Neutrophil (primary cell): ENCODE data around the gene SORBS1.

ENCODE experiments used
- H3K27ac ChIP-seq: fragments of 200-600 bp; sonication (generic); 2 replicates; pipeline ENCODE4 v1.5.1; 2016; ENCODE audit warnings: mild to moderate bottlenecking, moderate library complexity
- H3K27me3 ChIP-seq: fragments of 200-600 bp; sonication (generic); 2 replicates; pipeline ENCODE4 v1.6.0; 2016; ENCODE audit warnings: mild to moderate bottlenecking
- H3K36me3 ChIP-seq: fragments of 200-600 bp; sonication (generic); 2 replicates; pipeline ENCODE4 v1.5.1; 2017
- H3K4me1 ChIP-seq, 2 experiments: fragments of 200-600 bp in 1 of 2; sonication (generic) in 1 of 2; 1 replicate in 1 of 2; 2 replicates in 1 of 2; pipeline versions ENCODE4 v1.5.1 to v1.6.1; 2013 to 2016; ENCODE audit warnings: low read depth in 1 of 2, low read length in 1 of 2, mild to moderate bottlenecking in 1 of 2, moderate library complexity in 1 of 2; ENCODE audit not compliant: control insufficient read depth in 1 of 2, insufficient read depth in 1 of 2
- H3K4me3 ChIP-seq, 2 experiments: fragments of 200-600 bp in 1 of 2; sonication (generic) in 1 of 2; 1 replicate in 1 of 2; 2 replicates in 1 of 2; pipeline ENCODE4 v1.5.1; 2013 to 2016; ENCODE audit warnings: low read depth in 1 of 2, low read length in 1 of 2, mild to moderate bottlenecking in 1 of 2, moderate library complexity in 1 of 2
- H3K9me3 ChIP-seq: fragments of 200-600 bp; sonication (generic); 2 replicates; pipeline ENCODE4 v1.5.1; 2016
- TF ChIP-seq, protein P1 (sequence below): fragments of 200-600 bp; sonication (generic); IDR thresholded peaks from 2 replicates; pipeline ENCODE4 v1.5.1; 2016; ENCODE audit warnings: antibody characterized with exemption

SORBS1 gene

DNA sequence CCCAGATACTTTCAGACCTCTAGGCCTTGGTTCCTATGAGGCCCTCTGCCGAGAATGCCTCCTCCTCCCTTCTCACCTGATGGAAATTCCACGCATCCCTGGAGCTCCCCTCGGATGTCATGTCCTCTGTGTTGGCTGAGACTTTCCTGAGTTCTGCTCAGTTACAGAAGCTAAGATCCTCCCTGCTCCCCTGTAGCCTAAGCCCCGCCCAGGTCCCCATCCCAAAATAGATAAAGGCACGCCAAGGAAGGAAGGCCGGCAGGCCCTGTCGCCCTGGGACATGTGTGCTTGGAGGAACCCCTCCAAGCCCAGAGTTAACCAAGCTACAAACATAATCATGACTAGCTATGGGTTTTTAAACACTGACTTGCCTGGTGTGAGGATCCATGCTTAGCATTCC lies 123.5 kb downstream of the SORBS1 start:
- TF ChIP-seq, protein P1, sequence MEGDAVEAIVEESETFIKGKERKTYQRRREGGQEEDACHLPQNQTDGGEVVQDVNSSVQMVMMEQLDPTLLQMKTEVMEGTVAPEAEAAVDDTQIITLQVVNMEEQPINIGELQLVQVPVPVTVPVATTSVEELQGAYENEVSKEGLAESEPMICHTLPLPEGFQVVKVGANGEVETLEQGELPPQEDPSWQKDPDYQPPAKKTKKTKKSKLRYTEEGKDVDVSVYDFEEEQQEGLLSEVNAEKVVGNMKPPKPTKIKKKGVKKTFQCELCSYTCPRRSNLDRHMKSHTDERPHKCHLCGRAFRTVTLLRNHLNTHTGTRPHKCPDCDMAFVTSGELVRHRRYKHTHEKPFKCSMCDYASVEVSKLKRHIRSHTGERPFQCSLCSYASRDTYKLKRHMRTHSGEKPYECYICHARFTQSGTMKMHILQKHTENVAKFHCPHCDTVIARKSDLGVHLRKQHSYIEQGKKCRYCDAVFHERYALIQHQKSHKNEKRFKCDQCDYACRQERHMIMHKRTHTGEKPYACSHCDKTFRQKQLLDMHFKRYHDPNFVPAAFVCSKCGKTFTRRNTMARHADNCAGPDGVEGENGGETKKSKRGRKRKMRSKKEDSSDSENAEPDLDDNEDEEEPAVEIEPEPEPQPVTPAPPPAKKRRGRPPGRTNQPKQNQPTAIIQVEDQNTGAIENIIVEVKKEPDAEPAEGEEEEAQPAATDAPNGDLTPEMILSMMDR, result no peak
- Histone ChIP-seq H3K27me3 (no peaks in the 10 kb centered on the region), H3K27ac (no peak overlapping the region), H3K9me3 (no peaks in the 10 kb centered on the region), H3K4me3 (no peak overlapping the region), H3K4me1 (no peaks in the 10 kb centered on the region), H3K36me3 (no peaks in the 10 kb centered on the region)

DNA sequence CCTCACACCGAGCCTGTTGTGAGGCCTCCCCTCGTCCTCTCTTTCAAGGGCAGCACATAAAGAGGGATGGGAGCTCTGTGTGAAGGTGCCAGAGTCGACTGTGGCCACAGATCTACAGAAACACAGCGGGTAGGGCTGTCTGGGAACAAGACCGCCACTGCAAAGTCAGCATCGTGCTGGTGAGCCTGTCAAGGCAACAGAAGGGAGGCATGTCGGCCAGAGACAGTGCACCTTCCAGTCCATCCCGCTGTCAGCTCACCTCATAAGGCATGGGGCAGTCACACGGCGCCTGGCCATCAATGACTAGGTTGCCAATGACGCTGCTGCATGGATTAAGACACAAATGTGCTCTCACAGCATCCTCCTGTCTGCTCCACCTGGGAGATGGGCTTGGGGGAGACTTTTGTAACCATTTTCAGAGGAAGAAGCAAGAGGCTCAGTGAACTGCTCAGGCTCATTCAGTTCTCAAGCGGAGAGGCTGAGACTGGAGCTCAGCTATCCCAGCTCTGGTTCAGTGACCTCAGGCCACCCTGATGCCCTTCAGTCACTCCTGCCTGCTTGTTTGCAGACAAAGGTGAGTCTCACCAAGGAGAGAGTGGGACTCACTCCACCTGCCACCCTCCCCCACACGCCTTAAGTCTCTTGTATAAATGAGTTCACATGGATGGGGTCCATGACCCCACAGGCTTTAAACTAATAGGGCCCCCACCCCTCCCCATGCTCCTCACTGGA lies 125.5 kb downstream of the SORBS1 start:
- Histone ChIP-seq H3K4me3 (no peak overlapping the region), H3K9me3 (no peaks in the 10 kb centered on the region), H3K36me3 (no peaks in the 10 kb centered on the region), H3K4me1 (no peaks in the 10 kb centered on the region), H3K27me3 (no peaks in the 10 kb centered on the region), H3K27ac (no peak overlapping the region)
- TF ChIP-seq, protein P1, result no peak

DNA sequence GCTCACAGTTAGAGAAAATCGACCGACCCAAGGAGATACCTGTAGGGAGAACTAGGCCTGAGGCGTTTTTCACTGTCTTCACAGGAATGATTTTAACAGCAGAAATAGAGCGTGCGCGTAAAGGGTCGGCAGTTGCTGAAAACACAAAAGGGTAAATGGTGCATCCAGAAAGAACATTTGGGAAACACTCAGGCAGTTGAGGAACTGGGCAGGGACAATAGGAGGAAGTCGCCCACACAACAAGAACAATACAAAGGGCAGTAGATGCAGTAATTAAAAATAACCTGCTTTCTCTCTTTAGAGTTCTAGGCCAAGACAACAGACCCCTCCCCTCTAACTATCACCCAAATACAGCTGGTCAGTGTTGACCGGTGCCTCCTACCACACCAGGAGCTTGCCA lies 126.6 kb downstream of the SORBS1 start:
- Histone ChIP-seq H3K9me3 (no peaks in the 10 kb centered on the region), H3K36me3 (no peaks in the 10 kb centered on the region), H3K27ac (no peak overlapping the region), H3K27me3 (no peaks in the 10 kb centered on the region), H3K4me3 (no peak overlapping the region), H3K4me1 (no peaks in the 10 kb centered on the region)
- TF ChIP-seq, protein P1, result no peak

DNA sequence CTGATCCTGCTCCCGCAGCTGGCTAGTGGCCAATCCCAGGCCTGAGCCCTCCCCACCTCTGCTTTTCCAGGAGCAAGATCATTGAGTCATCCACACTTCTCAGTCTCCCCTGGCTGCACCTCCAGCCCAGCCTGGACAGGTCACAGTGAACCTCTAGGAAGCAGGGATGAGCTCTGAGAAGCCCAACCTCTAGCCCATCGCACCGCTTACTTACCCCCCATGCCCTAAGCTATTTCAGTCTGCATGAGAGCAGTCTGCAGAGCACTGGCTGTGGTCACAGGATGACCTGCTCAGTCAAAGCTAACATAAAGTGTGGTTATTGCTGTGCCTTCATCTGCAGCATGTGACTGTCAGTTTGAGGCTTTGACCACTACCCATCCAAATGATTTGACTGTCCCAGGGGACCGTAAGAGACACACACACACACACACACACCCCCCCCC lies 129.2 kb downstream of the SORBS1 start:
- Histone ChIP-seq H3K27ac (no peak overlapping the region), H3K36me3 (no peaks in the 10 kb centered on the region), H3K4me3 (no peak overlapping the region), H3K9me3 (no peaks in the 10 kb centered on the region), H3K27me3 (no peaks in the 10 kb centered on the region), H3K4me1 (no peaks in the 10 kb centered on the region)
- TF ChIP-seq, protein P1, result no peak

DNA sequence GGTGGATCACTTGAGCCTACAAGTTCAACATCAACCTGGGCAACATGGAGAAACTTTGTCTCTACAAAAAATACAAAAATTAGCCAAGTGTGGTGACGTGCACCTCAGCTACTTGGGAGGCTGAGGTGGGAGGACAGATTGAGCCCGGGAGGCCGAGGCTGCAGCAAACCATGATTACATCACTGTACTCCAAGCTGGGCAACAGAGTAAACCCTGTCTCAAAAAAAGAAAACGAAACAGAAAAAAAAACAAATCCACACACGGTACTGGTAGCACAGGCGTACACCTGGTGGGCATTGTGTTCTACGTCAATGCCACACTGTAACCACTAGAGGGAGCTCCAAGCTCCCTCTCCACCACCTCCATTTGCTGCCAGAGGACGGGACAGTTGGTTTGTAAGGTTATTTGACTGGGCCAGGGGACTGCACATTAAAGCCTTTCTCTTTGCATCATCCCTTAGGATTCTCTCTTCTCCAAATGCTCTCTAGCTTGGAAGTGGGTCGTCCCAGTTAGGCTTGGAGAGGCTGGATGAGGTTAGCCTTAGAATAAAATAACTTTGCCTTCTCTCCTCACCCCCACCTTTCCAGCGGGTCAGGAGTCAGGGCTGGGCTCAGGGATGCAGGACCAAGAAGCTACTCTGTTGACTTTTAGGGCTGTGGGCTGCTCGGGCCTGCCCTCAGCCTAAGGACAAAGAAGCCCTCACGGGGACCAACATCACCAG lies 130.8 kb downstream of the SORBS1 start:
- TF ChIP-seq, protein P1, result peak; percentile 77
- no peak overlapping the region for H3K27ac ChIP-seq
- no peaks in the 10 kb centered on the region for H3K9me3 ChIP-seq
- no peak overlapping the region for H3K4me3 ChIP-seq
- H3K4me1 ChIP-seq, result no peaks in the 10 kb centered on the region
- no peaks in the 10 kb centered on the region for H3K27me3 ChIP-seq
- no peaks in the 10 kb centered on the region for H3K36me3 ChIP-seq
